8988T (cell line): ENCODE results near the gene NSFL1C.
"Not testable (repeated sequence)": the region's sequence is repeated elsewhere in the genome, so short reads cannot be mapped to it uniquely, and the experiment has no call there.

ENCODE experiments used
- DNase-seq: peaks from one replicate; pipeline ENCODE4 v3.0.0; 2011

Gene NSFL1C

GRCh38 chr20:1466211-1467081 is at the start of gene NSFL1C:
Gene NSFL1C (minus strand): TSS chr20:1466849. CDS start chr20:1466824, 25 bp downstream.
- DNase-seq: peak; percentile 95

DNA sequence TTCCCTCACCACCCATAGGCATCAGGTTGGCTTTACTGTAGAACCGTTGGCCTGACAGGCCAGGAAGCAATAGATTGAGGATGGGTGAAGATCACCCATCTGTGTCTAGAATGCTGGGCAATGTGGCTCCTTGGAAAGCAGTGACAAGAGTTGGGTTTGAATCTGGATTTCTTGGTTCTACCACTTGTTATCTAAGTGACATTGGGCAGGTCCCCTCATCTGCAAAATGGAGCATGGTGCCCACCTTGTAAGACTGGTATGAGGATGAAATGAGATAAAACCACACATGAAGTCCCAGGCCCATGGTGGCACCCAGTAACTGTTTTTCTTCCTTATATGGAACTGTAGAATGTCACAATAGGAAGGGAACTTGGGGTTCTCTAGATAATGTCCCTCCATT is 47.2 kb upstream of the NSFL1C start:
- no peak for DNase-seq

DNA sequence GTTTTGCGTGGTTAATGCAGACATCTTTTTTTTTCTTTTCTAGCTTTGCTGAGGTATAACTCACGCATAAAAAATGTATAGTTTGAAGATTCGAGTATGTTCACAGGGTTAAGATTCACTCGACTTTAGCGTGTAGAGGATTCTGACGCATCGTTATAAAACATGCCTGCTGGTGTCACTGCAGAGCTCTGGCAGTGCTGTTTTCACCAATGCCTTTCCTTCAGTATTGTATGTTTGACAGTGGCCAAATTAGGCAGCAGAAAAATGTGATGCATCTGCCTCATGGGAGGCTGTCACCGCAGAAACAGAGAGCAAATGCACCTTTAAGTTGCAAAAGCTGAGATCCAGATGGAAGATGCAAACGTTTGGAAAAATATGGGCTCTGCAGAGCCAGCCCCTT is 42.6 kb upstream of the NSFL1C start:
- DNase-seq: no peak

DNA sequence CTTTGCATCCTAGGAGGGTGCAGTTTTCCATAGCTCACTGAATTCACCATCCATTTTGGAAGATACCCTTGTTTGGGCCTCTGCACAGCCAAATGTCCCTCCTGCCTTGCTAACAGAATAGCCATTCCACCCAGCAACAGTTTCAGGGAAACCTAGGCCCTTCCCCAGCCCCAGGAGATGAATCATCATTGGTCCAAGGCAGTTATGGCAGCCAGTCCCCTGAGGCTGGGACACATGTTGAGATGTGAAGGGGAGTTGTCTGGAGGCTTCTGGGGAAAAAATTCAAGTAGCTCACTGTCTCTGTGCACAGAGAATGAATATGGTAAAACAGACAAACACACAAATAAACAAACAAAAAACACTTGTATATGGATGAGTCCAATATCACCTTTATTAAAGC is 41.9 kb upstream of the NSFL1C start:
- DNase-seq: no peak

DNA sequence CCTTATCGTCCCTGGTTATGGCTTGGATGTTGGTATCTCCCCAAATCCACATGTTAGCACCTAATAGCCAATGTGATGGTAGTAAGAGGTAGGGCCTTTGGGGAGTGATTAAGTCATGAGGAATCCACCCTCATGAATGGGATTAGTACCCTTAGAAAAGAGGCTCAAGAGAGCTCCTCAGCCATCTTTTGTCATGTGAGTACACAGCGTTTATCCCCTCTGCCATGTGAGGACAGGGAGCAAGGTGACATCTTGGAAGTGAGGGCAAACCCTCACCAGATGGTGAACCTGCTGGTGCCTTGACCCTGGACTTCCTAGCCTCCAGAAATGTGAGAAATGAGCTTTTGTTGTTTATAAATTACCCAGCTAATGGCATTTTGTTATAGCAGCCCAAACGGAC is 40.6 kb upstream of the NSFL1C start:
- DNase-seq: no peak

DNA sequence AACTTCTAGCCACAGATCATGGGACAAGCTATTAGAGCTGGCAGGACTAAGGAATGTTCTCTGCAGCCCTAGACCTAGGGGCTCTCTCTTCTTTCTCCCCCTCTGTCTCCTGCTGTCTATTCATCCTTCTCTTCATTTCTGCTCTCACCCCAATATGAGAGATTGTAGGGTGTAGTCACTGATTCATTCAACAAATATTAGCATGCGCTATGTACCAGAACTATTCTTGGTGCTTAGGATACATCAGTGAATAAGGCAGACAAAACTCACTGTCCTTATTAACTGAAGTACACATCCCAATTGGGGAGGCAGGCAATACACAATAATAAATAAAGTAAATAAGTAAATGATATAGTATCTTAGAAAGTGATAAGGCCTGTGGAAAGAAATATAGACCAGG is 39.2 kb upstream of the NSFL1C start:
- no peak for DNase-seq

GRCh38 chr20:1505361-1505760 is 38.7 kb upstream of the NSFL1C start:
- DNase-seq: no peak

- DNase-seq: peak; percentile 46
These were observed 37.0 kb upstream of the NSFL1C start for GRCh38 chr20:1503564-1504227.

DNA sequence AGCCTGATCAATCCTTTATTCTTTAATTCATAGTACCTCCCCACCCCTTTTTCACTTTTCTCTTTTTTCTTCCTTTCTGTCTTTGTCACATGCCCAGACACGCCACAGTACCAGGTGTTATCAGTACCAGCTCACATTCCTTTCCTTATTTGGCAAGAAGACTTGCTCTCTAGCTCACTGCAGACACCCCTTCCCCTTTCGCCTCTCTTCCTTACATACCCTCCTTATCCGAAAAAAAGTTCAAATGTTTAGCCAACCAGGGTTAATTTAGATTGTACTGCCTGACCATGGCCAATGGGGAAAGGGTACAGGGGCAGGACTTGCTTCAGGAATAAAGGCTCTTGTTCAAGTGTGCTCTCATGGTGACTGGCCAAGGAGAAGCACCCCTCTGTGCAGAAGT is 33.8 kb upstream of the NSFL1C start:
- no peak for DNase-seq

- DNase-seq: no peak
These were observed 33.1 kb upstream of the NSFL1C start for GRCh38 chr20:1499528-1500420.

GRCh38 chr20:1497371-1497770 is 30.7 kb upstream of the NSFL1C start:
- not testable (repeated sequence) for DNase-seq

GRCh38 chr20:1496930-1497329 is 30.3 kb upstream of the NSFL1C start:
- no peak for DNase-seq

DNA sequence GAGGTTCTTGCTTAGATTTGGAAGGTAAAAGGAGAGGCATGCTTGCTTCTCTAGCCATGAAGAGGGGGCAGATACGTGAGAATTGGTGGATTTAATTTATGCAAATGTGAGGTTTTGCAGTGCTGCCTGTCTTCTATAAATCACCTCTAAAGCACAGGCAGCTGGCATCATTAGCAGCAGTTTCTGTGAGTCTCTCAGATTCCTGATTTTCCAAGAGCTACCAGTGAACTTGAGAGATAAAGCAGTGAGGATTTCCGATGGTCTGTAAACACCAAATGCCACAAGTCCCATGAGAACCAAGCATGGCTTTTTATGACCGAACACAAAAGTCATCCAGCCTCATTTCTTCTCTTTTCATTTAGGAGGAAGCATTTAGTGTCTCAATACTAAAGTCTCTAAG is 27.8 kb upstream of the NSFL1C start:
- DNase-seq: no peak

- no peak for DNase-seq
These were observed 26.9 kb upstream of the NSFL1C start for GRCh38 chr20:1493536-1493935.

DNA sequence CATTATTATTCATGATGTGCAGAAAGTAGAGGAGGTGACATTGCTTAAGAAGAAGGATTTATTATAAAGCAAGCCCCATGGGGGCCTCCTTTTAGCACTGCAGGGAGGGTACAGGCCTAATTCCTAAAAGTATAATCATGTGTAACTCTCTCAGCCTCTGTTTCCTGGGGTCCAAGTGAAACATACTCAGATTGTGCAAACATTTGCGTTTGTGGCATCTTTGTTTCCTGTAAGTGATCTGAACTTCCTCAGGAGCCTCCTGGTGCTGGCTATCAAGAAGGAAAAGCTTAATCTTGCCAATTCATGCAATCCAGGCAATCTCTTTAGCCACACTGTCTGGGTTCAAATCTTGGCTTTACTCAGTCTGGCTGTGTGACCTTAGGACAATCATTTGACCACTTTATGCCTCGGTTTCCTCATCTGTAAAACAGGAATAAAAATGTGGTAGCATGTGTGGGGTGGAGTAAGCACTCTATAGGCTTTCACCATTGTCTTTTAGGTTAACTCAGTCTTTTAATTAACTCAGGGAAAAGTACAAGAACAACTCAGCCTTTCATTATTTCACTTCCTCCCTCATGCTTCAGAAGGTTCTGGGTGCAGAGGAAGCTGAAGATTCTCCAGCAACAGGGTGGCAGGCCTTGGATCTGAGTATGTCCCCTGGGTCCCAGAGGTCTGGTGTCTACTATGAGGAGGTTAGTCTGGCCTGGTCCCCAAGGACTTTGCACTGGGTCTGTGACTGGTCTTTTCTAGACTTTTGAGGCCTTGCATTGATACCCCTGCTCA is 25.4 kb upstream of the NSFL1C start:
- no peak for DNase-seq

DNA sequence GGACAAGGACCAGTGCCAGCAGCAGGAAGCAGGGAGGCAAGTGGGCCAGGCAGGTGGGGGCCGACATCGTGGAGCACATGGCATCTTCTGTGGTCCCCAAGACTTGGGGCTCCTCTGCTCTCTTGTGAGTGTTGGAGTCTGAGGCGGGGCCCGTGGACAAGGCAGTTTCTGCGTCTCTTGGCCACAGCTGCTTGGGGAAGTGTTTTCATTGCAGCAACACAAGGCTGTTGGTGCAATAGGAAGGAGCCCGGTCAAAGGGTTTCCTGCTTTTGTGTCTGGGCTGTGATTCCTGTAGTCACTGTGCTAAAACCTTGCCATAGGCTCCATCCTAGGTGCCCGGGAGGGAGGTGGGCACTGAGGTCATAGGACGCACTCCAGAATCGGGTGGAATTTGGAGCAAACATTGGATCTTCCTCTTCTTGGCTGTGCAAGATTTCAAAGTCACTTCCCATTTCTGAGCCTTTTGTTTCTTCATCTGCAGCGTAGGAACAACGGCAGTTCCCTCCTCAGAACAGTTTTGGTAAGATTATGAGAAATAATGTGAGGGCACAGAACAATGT is 24.7 kb upstream of the NSFL1C start, which contains the start of gene SIRPB2:
Gene SIRPB2 (minus strand): TSS at position 140 of the 560 bp plus-strand sequence. CDS start 61 bp downstream, at position 79.
- DNase-seq: no peak

- no peak for DNase-seq
These were observed 24.1 kb upstream of the NSFL1C start for GRCh38 chr20:1490643-1491195.

GRCh38 chr20:1489764-1490436 is 23.3 kb upstream of the NSFL1C start:
- no peak for DNase-seq

DNA sequence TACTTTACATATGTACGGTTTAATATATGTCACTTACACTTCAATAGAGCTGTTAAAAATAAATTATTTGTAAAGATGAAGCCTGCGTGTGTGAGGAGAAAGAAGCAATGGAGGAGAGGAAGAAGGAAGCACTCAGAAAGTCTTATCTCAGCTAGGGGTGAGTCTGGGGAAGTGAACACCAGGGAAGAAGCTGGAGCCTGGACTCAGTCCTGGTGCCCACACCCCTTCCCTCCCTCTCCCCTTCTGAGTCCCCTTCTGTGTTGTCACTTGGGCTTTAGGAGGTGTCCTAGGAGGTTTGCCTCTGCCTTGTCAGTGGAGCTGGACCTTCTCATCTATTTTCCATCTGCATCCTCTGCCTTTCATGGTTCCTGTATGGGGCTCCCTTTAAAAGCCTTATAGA is 22.7 kb upstream of the NSFL1C start:
- DNase-seq: no peak

DNA sequence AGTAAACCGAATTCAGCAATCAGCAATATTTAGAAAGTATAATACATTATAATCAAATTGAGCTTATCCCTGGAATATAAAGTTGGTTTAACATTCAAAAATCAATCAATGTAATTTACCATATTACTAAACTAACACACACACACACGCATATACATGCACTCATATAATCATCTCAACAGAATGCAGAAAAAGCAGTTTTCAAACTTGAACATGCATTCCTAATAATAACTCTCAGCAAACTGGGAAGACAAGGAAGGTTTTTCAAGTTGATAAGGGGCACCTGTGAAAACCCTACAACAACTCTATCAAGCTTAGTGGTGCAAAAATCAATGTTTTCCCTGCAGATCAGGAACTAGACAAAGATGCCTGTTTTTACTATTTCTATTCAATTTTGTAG is 19.9 kb upstream of the NSFL1C start:
- DNase-seq: no peak
